CD1c-positive myeloid dendritic cell (primary cell): ENCODE data around the gene LSMEM2.
"Not testable (repeated sequence)": the region's sequence is repeated elsewhere in the genome, so short reads cannot be mapped to it uniquely, and the experiment has no call there.

Experiments used
- DNase-seq: peaks from one replicate; pipeline ENCODE4 v3.0.0-alpha.2; 2016; ENCODE audit errors: extremely low spot score

Gene LSMEM2

GRCh38 chr3:50278123-50278879 lies 586 bp upstream of the LSMEM2 start:
- DNase-seq = no peak

- no peak for DNase-seq
Observed at GRCh38 chr3:50279255-50280016, 549 bp downstream of the LSMEM2 start.

DNA sequence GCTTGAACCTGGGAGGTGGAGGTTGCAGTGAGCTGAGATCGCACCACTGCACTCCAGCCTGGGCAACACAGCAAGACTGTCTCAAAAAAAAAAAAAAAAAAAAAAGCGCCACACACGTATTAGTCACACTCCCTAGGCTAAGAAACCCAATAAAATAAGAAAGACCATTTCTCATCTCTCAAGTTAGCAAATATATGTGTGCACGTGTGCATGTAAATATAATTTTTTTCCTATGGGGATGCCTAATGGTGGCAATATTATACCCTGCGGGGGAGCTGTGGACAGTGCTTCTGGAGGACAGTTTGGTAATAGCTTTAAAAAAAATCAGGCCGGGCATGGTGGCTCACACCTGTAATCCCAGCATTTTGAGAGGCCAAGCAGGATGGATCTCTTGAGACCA lies 5.2 kb downstream of the LSMEM2 start:
- not testable (repeated sequence) for DNase-seq

DNA sequence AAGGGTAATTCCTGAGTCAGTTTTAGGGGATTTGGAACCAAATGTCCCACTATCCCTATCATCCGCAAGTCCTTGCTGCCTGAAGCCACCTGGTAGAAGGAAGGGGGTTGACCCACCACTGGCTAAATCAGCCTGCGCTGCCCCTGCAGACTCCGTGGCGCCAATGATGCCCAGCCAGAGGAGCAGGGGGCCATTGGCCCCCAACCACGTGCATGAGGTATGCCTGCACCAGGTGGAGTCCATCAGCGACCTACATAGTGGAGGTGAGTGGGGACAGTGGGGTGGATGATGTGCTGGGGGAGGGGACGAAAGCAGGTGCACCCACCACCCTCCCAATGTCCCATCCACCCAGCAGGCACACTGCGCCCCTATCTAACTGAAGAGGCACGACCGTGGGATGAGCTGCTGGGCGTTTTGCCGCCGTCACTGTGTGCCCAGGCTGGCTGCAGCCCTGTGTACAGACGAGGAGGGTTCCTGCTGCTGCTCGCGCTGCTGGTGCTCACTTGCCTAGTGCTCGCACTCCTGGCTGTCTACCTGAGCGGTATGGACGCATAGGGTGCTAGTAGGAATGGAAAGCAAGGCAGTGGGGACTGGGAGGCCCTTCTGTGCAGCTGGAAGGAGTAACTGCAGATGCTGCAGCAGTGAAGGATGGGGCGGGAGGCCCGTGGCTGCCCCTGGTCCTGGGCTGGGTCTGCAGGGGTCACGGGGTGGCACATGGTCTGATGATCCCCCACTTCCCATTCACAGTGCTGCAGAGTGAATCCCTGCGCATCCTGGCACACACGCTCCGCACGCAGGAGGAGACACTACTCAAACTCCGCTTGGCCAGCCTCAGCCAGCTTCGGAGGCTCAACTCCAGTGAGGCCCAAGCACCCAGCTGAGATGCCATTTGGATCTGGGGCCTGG lies 7.7 kb downstream of the LSMEM2 start:
- no peak for DNase-seq

- DNase-seq = no peak
Observed at GRCh38 chr3:50287262-50287661, 8.4 kb downstream of the LSMEM2 start.

DNA sequence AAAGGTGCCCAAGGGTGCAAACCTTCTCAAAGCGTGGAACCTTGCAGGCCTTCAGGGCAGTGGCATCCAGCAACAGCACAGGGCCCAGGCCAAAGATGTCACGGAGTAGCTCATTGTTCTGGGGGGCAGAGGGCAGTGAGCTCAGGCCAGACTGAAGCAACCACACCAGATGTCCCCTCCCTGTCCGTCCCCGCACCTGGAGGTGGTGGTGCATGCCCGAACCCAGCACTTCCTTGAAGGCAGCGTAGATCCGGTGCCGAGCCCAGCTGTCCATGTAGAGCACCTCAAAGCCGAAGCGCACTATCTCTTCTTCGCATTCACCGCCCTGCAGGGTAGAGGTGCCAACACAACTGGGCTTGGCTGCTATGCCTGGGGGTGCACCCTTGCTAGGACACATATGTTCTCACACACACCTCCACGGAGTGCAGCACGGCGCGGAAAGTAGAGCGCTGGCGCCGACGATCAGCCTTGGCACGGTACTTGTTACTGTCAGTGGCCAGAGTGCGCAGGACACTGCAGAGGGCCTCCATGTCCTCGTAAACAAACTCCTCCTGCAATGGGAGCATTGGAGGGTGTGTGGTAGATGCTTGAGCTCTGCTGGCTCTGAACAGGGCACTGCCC lies 9.6 kb downstream of the LSMEM2 start:
- no peak for DNase-seq

- no peak for DNase-seq
Observed at GRCh38 chr3:50289130-50289529, 10.2 kb downstream of the LSMEM2 start.

GRCh38 chr3:50290161-50290641 lies 11.3 kb downstream of the LSMEM2 start:
- DNase-seq = no peak

- DNase-seq = peak; percentile 98
Observed at GRCh38 chr3:50292159-50293078, 13.5 kb downstream of the LSMEM2 start, which contains the start of gene IFRD2. TSS of gene IFRD2 (minus strand) at chr3:50292429. CDS start at chr3:50292274, 155 bp downstream.

- no peak for DNase-seq
Observed at GRCh38 chr3:50293079-50293801, 14.4 kb downstream of the LSMEM2 start.

DNA sequence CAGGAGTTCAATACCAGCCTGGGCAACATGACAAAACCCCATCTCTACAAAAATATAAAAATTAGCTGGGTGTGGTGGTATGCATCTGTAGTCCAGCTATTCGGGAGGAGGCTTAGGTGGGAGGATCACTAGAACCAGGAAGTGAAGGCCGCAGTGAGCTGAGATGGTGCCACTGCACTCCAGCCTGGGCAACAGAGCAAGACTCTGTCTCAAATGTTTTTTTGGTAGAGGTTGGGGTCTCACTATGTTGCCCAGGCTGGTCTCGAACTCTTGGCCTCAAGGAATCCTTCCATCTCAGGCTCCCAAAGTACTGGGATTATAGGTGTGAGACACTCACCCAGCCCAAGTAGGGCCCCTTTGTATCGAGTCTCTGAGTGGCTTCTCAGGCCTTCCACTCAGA lies 15.2 kb downstream of the LSMEM2 start:
- no peak for DNase-seq

DNA sequence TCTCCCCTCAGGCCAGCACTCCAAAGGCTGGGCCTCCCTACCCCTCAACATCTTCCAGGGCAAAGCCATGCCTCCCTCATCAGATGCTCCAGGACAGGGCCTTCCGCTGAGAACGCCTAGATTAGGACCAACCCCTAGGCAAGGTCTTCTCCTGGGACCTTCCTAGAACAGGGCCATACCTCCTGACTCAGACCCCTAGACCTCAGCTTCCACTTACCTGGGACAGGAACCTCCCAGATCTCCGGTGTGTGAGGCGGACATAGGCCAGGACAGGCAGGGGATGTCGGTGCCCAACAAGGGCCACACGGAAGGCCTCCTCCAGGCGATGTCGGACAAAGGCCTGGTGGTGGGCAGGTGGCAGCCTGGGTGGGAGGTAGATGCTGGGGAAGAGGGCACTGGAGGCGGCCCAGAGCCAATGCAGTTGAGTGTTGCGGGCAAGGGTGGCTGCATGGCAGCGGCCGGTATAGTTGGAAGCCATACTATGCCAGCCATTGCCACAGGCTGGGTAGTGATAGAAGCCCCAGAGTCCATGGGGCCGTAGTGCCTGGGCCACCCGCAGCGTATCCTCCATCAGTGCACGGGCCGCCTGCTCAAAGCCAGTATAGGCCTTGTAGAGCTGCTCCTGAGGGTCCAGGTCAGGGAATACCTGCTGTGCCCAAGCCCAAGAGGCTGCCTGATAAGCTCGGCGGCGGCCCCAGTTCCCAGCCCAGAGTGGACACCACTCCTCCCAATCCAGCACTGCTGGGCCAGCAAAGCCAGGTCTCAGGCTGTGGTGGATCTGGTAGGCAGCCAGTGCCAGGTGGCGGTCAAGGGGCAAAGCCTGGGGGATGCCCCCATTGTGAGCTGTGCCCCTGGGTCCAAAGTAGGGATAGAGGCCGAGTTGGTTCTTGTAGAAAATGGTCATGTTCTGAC lies 15.9 kb downstream of the LSMEM2 start:
- no peak for DNase-seq

DNA sequence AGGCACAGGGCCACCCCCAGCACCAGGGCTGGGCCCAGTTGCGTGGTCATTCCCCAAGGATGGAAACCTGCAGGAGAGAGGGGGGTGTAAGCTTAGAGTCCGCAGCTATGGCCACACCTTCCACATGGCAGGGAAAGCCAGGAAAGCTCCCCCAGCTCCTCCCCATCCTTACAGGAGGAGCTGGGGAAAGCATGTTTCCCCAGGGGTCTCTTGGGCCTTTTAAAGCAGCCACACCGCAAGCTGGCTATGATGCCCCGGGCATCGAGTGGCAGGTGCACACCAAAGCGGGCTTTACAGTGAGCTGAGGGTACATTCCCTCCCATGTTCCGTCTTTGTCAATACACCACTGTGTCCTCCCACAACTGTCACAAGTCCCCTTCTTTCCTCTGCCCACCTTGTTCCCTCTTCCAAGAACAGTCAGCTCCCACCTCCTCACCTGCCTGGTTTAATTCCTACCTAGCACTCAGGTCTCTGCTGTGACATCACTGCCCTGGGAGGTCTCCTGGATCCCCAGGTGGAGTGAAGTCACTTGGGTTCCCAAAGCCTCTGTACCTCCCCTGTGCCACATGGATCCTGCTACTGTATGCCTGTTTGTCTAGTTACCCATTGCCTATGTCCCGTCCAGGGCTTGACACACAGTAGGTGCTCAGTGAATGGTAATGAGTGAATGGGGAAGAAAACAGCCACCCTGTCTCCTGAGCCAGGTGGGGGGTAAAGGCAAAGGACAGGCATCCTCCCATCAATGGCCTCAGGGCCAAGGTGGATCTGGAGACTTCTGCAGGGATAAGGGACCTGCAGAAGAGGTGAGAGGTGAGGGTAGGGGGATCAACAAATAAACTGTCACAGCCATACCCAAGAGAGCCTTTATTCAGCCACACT lies 16.9 kb downstream of the LSMEM2 start:
- DNase-seq = no peak

- no peak for DNase-seq
Observed at GRCh38 chr3:50296721-50297383, 18.0 kb downstream of the LSMEM2 start.

DNA sequence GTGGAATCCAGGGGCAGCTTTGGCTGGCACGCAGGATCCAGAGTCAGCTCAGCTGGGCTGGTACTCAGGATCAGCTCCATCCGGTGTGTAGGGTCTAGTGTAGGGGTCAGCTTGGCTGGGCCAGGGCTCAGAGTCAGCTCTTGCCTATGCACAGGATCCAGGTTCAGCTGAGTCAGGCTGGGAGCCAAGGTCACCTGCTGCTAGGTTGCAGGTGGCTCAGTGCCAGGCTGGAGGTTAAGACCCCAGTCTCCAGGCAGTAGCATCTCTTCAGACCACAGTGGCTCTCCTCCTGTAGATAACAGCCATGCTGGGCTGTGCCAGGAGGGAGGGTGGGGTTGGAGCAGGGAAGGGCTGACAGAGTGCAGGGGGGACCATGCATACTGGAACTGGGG lies 18.5 kb downstream of the LSMEM2 start:
- DNase-seq = no peak

GRCh38 chr3:50297896-50298725 lies 19.2 kb downstream of the LSMEM2 start:
- no peak for DNase-seq
